KMS-11 (cell line): ENCODE data around the gene BATF3.

Experiments used
- H2AFZ ChIP-seq: fragments of 200-600 bp; sonication (generic); 2 replicates; pipeline ENCODE4 v1.6.1; 2016; ENCODE audit warnings: antibody characterized with exemption, mixed run types, low read depth
- H3K27ac ChIP-seq: fragments of 200-600 bp; sonication (generic); 2 replicates; pipeline ENCODE4 v1.6.1; 2016; ENCODE audit warnings: mild to moderate bottlenecking, mixed run types
- H3K27me3 ChIP-seq: fragments of 200-600 bp; sonication (generic); 2 replicates; pipeline ENCODE4 v1.6.1; 2017; ENCODE audit warnings: mild to moderate bottlenecking, low read depth, mixed run types, moderate library complexity; ENCODE audit not compliant: insufficient read depth
- H3K36me3 ChIP-seq: fragments of 200-600 bp; sonication (generic); 2 replicates; pipeline ENCODE4 v1.6.1; 2017; ENCODE audit warnings: mild to moderate bottlenecking, mixed run types; ENCODE audit not compliant: insufficient read depth
- H3K4me1 ChIP-seq: fragments of 200-600 bp; sonication (generic); 2 replicates; pipeline ENCODE4 v1.6.1; 2016; ENCODE audit warnings: mild to moderate bottlenecking, low read depth, mixed run types; ENCODE audit not compliant: poor library complexity, severe bottlenecking
- H3K4me2 ChIP-seq: fragments of 200-600 bp; sonication (generic); 2 replicates; pipeline ENCODE4 v1.7.0; 2016; ENCODE audit warnings: mild to moderate bottlenecking, mixed run types
- H3K4me3 ChIP-seq: fragments of 200-600 bp; sonication (generic); IDR thresholded peaks from 2 replicates; pipeline ENCODE4 v1.6.1; 2017; ENCODE audit warnings: low read depth, low read length, mixed read lengths; ENCODE audit not compliant: insufficient read depth
- H3K79me2 ChIP-seq: fragments of 200-600 bp; sonication (generic); 2 replicates; pipeline ENCODE4 v1.6.1; 2016; ENCODE audit warnings: low read depth, mixed run types; ENCODE audit not compliant: insufficient read depth
- H3K9ac ChIP-seq: fragments of 200-600 bp; sonication (generic); 2 replicates; pipeline ENCODE4 v1.6.1; 2016; ENCODE audit warnings: mild to moderate bottlenecking, mixed run types
- H4K20me1 ChIP-seq: fragments of 200-600 bp; sonication (generic); 2 replicates; pipeline ENCODE4 v1.6.1; 2016; ENCODE audit warnings: mild to moderate bottlenecking, mixed run types; ENCODE audit not compliant: insufficient read depth
- CTCF ChIP-seq: fragments of 200-600 bp; sonication (generic); conservative IDR thresholded peaks from 2 replicates; pipeline ENCODE4 v1.6.1; 2017; ENCODE audit warnings: low read depth, mild to moderate bottlenecking, antibody characterized with exemption, low read length, moderate library complexity, mixed read lengths

Gene BATF3

DNA sequence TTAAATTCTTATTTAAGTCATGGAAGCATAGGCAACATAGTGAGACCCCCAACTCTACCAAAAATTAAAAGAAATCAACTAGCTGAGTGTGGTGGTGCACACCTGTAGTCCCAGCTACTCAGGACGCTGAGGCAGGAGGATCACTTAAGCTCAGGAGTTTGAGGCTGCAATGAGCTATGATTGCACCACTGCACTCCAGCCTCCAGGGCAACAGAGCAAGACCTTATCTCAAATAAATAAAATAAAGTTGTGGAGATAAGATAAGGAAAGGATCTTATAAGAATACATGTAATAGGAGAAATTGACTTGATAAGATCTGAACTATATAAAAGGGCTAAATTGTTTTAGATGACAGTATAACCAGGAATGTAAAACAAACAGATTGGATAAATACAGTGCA is 2.3 kb upstream of the BATF3 start:
- TF ChIP-seq CTCF = no peak
- no peaks in the 10 kb centered on the region for H3K36me3 ChIP-seq
- no peak overlapping the region for H2AFZ ChIP-seq
- peaks cover 13% of the 10 kb centered on the region for H3K4me1 ChIP-seq
- no peak overlapping the region for H3K4me3 ChIP-seq
- no peaks in the 10 kb centered on the region for H3K79me2 ChIP-seq
- H3K27ac ChIP-seq = no peak overlapping the region
- H4K20me1 ChIP-seq = no peaks in the 10 kb centered on the region
- H3K27me3 ChIP-seq = no peaks in the 10 kb centered on the region
- H3K9ac ChIP-seq = no peak overlapping the region
- no peak overlapping the region for H3K4me2 ChIP-seq

DNA sequence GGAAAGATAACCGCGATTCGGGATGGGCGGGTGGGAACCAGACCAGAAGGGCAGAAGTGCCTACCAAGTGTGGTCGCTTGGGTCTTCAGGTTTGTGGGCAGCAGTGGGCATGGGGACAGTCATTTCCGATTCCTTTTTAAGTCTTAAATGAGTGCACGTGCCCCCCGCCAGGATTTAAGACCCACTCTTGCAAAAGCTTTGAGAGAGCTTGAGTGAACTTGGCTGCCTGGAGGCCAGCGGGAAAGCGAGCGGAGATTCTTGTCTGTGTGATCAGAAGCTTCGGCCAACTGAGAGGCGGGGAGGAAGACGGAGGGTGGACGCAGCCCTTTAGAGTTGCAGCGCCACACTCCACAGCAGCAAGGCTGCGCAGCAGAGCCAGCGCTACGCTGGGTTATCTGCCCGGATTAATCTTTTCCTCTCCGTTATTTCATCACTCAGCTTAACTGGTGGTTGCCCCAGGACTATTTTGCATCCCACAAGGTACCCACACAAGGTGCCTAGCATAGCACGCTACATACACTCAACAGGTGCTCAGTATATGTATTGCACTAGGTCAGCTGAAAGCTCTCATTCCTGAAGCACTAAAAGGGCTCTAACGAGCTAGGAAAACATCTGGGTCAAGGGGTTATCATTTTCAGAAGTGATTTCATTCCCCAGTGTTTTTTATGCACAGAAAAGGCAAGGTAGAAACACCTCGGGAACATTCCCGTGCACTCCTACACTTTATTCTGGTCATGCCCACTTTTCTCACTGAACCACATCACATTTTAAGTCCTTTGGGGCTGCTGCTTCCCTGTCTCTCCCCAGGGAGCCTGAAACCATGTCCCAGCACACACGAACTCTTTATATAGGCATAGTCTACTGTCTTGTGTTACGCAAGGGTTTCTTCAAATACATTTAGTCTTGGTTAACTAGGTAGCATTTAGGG is 1.5 kb upstream of the BATF3 start:
- Histone ChIP-seq H3K27ac (no peak overlapping the region), H3K4me3 (no peak overlapping the region), H4K20me1 (no peaks in the 10 kb centered on the region), H3K27me3 (no peaks in the 10 kb centered on the region), H3K9ac (no peak overlapping the region), H3K36me3 (no peaks in the 10 kb centered on the region), H3K4me1 (peaks cover 13% of the 10 kb centered on the region), H3K4me2 (no peak overlapping the region), H2AFZ (no peak overlapping the region), H3K79me2 (no peaks in the 10 kb centered on the region)
- TF ChIP-seq CTCF = no peak

DNA sequence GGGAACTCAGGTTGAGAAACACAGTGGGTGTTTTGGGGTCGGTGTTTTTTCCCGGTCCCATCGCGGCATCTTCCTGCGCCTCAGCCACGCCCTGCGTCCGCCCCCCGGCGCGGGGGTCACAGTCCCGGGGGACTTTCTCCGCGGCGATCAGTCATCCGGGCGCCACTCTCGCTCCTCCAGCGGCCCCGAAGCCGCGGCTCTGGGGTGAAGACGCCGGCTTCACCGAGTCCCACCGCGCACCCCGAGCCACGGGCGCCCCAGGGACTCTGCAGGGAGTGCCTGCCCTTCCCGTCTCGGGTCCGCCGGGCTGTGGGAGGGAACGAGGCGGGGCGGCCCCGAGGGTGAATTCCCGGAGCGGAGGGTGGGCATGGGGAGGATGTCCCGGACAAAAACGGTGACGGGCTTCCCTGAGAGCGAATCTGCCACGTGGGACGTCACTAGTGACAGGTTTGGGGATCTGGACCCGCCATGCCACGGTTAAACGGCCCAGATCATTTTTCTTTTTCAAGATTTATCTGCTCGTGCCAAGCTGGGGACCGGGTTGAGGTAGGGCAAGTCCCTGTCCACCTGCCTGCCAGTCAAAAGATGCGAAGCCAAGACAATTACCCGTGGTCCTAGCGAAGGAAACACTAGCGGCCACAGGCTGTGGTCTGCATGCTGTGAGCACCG is 717 bp upstream of the BATF3 start:
- Histone ChIP-seq H3K9ac (no peak overlapping the region), H3K36me3 (no peaks in the 10 kb centered on the region), H3K27me3 (no peaks in the 10 kb centered on the region), H3K27ac (no peak overlapping the region), H3K4me2 (peak overlapping the region; percentile 43; the same call in 1 of the 2 replicates), H3K79me2 (no peaks in the 10 kb centered on the region), H3K4me3 (no peak overlapping the region), H3K4me1 (peaks cover 13% of the 10 kb centered on the region), H2AFZ (peak overlapping the region; percentile 53), H4K20me1 (no peaks in the 10 kb centered on the region)
- TF ChIP-seq CTCF = no peak

DNA sequence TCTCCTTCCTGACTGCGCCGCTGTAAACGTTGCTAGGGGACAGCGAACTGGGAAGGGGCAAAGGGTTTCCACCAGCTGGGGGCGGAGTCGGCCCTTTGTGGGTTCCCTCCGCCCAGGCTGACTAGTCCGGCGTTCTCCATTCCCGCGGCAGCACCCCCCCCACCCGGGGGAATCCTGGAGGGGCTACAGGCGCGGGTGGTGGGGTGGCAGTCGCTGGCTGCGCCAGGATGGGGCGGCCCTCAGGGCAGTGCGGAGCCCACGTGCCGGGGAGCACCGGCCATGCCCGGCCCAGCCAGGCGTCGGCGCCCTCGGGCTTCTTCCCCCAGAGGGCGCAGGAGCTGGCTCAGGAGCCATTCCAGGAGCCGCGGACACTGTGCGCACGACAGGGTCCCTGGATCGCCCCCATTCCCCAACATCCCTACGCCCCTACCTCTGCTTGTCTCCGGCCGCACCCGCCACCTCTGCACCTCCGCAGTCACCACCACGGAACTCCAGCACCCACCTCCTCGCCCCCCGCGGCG is 476 bp downstream of the BATF3 start:
- H3K79me2 ChIP-seq = no peaks in the 10 kb centered on the region
- TF ChIP-seq CTCF = peak; percentile 84
- no peaks in the 10 kb centered on the region for H3K27me3 ChIP-seq
- H3K4me1 ChIP-seq = peaks cover 13% of the 10 kb centered on the region
- no peak overlapping the region for H3K27ac ChIP-seq
- peak overlapping the region; percentile 68 for H3K9ac ChIP-seq
- H3K4me2 ChIP-seq = peak overlapping the region; percentile 64
- H3K36me3 ChIP-seq = no peaks in the 10 kb centered on the region
- no peaks in the 10 kb centered on the region for H4K20me1 ChIP-seq
- peak overlapping the region; percentile 93 for H2AFZ ChIP-seq
- peak overlapping the region; percentile 67 for H3K4me3 ChIP-seq
